GM19328 (cell line): ENCODE results near the gene FNDC5.

Experiments used
- ATAC-seq: cut with Tn5 transposase; IDR thresholded peaks from one replicate; pipeline ENCODE4 v1.9.1; 2021; ENCODE audit warnings: mild to moderate bottlenecking, moderate library complexity; ENCODE audit not compliant: unreplicated experiment

The FNDC5 gene

GRCh38 chr1:32867151-32867550 is 3.6 kb downstream of the FNDC5 start:
- no peak for ATAC-seq

GRCh38 chr1:32865639-32866405 is 4.9 kb downstream of the FNDC5 start:
- ATAC-seq, result no peak

GRCh38 chr1:32864375-32865019 is 6.2 kb downstream of the FNDC5 start:
- no peak for ATAC-seq

GRCh38 chr1:32863881-32864245 is 6.8 kb downstream of the FNDC5 start:
- ATAC-seq, result no peak

GRCh38 chr1:32863218-32863880 is 7.4 kb downstream of the FNDC5 start:
- no peak for ATAC-seq

- ATAC-seq, result no peak
Measured at GRCh38 chr1:32861904-32862695, 8.6 kb downstream of the FNDC5 start.

GRCh38 chr1:32860566-32860965 is 10.1 kb downstream of the FNDC5 start:
- ATAC-seq, result no peak

- ATAC-seq, result no peak
Measured at GRCh38 chr1:32859915-32860314, 10.8 kb downstream of the FNDC5 start.

GRCh38 chr1:32858791-32859190 is 11.9 kb downstream of the FNDC5 start:
- ATAC-seq, result no peak

GRCh38 chr1:32858136-32858535 is 12.6 kb downstream of the FNDC5 start:
- no peak for ATAC-seq

- no peak for ATAC-seq
Measured at GRCh38 chr1:32855861-32856617, 14.7 kb downstream of the FNDC5 start.

GRCh38 chr1:32848354-32849063 is 22.2 kb downstream of the FNDC5 start:
- no peak for ATAC-seq

- no peak for ATAC-seq
Measured at GRCh38 chr1:32831878-32832277, 38.8 kb downstream of the FNDC5 start.

GRCh38 chr1:32830092-32830852 is 40.4 kb downstream of the FNDC5 start:
- ATAC-seq, result no peak

- ATAC-seq, result no peak
Measured at GRCh38 chr1:32828341-32828740, 42.4 kb downstream of the FNDC5 start.

GRCh38 chr1:32825181-32825580 is 45.5 kb downstream of the FNDC5 start:
- no peak for ATAC-seq

- peak; percentile 31 for ATAC-seq
Measured at GRCh38 chr1:32818804-32819541, 51.7 kb downstream of the FNDC5 start.
